ENCODE data around the gene FAM193A.

GRCh38 chr4:2721586-2721985, 185.1 kb downstream of the FAM193A start:
- TF ChIP-seq CTCF (IDR thresholded peaks at IDR 0.05; ENCODE audit: low read length) = no peak
- TF ChIP-seq EZH2 (IDR thresholded peaks at IDR 0.05; ENCODE audit: borderline replicate concordance, low read length) = no peak

Measured in OCI-LY1 (cell line).